ENCODE data around the gene HSPA4.

GRCh38 chr5:133130387-133131118, 78.7 kb downstream of the HSPA4 start:
- no peak for TF ChIP-seq CTCF (IDR thresholded peaks at IDR 0.05)
- TF ChIP-seq POLR2A (IDR thresholded peaks at IDR 0.05) = no peak

Measured in ovary (tissue), 3 donors.